Upper lobe of right lung (tissue), 1 donor: ENCODE measurements around the gene PAX3. TPM values are rescaled to one million over a fixed set of nuclear protein-coding genes. Genes with fewer than 3 reads are reported as not detected.

ENCODE experiments used
- ATAC-seq: fragments of 200-7000 bp; cut with Tn5 transposase; one replicate; pipeline ENCODE4 v1.9.1; 2020; ENCODE audit warnings: mild to moderate bottlenecking, moderate library complexity
- DNase-seq: peaks from one replicate; pipeline ENCODE4 v3.0.0-alpha.2; 2020
- H3K27ac ChIP-seq: fragments of 200-600 bp; one replicate; pipeline ENCODE4 v1.8.0; 2022
- H3K27me3 ChIP-seq: fragments of 200-600 bp; one replicate; pipeline ENCODE4 v1.8.0; 2022; ENCODE audit warnings: mild to moderate bottlenecking
- H3K36me3 ChIP-seq: fragments of 200-600 bp; one replicate; pipeline ENCODE4 v1.8.0; 2022
- H3K4me1 ChIP-seq: fragments of 200-600 bp; one replicate; pipeline ENCODE4 v1.8.0; 2022
- H3K4me3 ChIP-seq: fragments of 200-600 bp; one replicate; pipeline ENCODE4 v1.8.0; 2022; ENCODE audit warnings: mild to moderate bottlenecking
- H3K9me3 ChIP-seq: fragments of 200-600 bp; one replicate; pipeline ENCODE4 v1.8.0; 2022
- CTCF ChIP-seq: fragments of 200-600 bp; IDR thresholded peaks from one replicate; pipeline ENCODE4 v1.8.0; 2022; ENCODE audit warnings: antibody characterized with exemption
- intact Hi-C: fragments of 100-400 bp; cut with DNase I; formaldehyde crosslinking; loops from one replicate; pipeline ENCODE4 v1.11.0; 2022
- total RNA-seq: library from RNA; stranded (reverse); fragmentation: NEBNext Ultra II Directional; extraction: Animal tissue kit (Norgen Biotek cat#: 25700); gene quantifications from one replicate; pipeline ENCODE4 v1.2.1, GENCODE V29; 2021
- donor health status: DM: no; HTN: yes; CAD: no; lungs with severe emphysema.

Gene PAX3
- total RNA-seq, 1 donor from 2014 or later = not detected

- TF ChIP-seq CTCF = no peak
- intact Hi-C loops = no loop called here
- Histone ChIP-seq H3K9me3 (no peaks in the 10 kb centered on the region), H3K36me3 (no peaks in the 10 kb centered on the region), H3K4me1 (peaks cover 4% of the 10 kb centered on the region), H3K27me3 (peaks cover 45% of the 10 kb centered on the region), H3K27ac (no peak overlapping the region), H3K4me3 (peak overlapping the region; percentile 51)
- no peak for DNase-seq
- ATAC-seq = no peak
These were observed 21.9 kb upstream of the PAX3 start for GRCh38 chr2:222320436-222321395.

GRCh38 chr2:222319586-222320435, 21.0 kb upstream of the PAX3 start:
- peak; percentile 71 for DNase-seq
- no peaks in the 10 kb centered on the region for H3K36me3 ChIP-seq
- no peaks in the 10 kb centered on the region for H3K9me3 ChIP-seq
- peak; percentile 41 for ATAC-seq
- TF ChIP-seq CTCF = no peak
- H3K27ac ChIP-seq = no peak overlapping the region
- H3K4me3 ChIP-seq = peak overlapping the region; percentile 51
- H3K27me3 ChIP-seq = peaks cover 53% of the 10 kb centered on the region
- intact Hi-C loops = no loop called here
- peaks cover 4% of the 10 kb centered on the region for H3K4me1 ChIP-seq

GRCh38 chr2:222318712-222319585, 20.2 kb upstream of the PAX3 start:
- Histone ChIP-seq H3K9me3 (no peaks in the 10 kb centered on the region), H3K4me1 (peaks cover 4% of the 10 kb centered on the region), H3K27ac (no peak overlapping the region), H3K36me3 (no peaks in the 10 kb centered on the region), H3K27me3 (peaks cover 62% of the 10 kb centered on the region), H3K4me3 (peak overlapping the region; percentile 56)
- ATAC-seq (peak; percentile 43), DNase-seq (peak; percentile 68)
- TF ChIP-seq CTCF = peak; percentile 44
- intact Hi-C loops = no loop called here

- DNase-seq (peak; percentile 85), ATAC-seq (peak; percentile 86)
- Histone ChIP-seq H3K4me3 (peak overlapping the region; percentile 56), H3K9me3 (no peaks in the 10 kb centered on the region), H3K36me3 (no peaks in the 10 kb centered on the region), H3K4me1 (peaks cover 4% of the 10 kb centered on the region), H3K27me3 (peaks cover 69% of the 10 kb centered on the region), H3K27ac (no peak overlapping the region)
- TF ChIP-seq CTCF = peak; percentile 50
- intact Hi-C loops = no loop called here
These were observed 19.4 kb upstream of the PAX3 start for GRCh38 chr2:222318026-222318711.
